GM21786 (cell line): ENCODE data around the gene FBLN7.

Experiments used
- ATAC-seq: cut with Tn5 transposase; IDR thresholded peaks from one replicate; pipeline ENCODE4 v1.9.1; 2021; ENCODE audit not compliant: unreplicated experiment

Gene FBLN7

DNA sequence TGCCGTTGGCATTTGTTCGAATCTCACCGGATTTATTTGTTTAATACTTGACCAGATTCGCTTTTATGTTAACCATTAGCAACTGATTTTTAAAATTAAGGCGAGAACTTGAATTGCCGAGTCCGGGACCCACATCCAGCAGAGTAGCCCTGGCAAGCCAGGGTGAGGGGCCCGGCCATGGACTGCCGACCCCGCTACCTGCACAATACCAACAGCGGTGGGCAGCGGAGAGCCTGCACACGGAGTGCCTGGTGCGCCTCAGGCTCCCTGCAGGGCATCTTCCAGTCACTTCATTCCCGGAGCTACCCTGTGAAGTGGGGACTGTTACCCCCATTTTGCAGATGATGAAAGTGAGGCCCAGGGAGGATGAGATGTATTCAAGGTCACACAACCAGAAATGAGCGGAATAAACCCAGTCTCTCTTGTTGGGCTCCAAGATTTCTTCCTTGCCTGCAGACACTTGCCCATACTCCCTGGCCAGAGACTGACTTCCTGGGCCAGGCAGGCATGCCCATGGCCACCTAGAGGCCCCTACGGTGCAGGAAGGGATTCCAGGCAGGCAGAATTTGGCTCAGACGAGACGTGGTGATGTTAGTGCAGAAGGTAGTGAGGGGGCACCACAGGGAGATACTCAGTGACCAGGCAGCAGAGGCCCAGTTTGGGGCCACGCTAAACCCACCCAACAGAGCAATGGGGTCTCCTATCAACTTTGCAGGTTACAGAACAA is 2.9 kb downstream of the FBLN7 start:
- no peak for ATAC-seq

DNA sequence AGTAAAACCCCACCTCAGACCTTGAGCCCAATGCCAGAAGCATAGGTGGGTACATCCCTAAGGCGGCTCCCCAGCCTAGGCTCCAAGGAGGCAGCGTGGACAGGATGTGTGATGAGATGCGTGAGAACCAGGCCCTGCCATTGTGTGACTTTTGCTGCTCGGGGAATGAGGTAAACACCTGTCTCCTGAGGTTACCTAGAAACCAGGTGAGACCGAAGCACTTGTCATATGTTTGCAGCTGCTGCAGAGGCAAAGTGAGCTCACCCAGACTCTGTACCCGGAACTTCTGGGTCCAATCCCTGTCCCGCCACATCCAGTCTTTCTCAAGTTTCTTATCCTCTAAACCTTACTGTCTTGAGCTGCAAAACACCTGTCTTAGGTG is 3.4 kb downstream of the FBLN7 start:
- no peak for ATAC-seq

DNA sequence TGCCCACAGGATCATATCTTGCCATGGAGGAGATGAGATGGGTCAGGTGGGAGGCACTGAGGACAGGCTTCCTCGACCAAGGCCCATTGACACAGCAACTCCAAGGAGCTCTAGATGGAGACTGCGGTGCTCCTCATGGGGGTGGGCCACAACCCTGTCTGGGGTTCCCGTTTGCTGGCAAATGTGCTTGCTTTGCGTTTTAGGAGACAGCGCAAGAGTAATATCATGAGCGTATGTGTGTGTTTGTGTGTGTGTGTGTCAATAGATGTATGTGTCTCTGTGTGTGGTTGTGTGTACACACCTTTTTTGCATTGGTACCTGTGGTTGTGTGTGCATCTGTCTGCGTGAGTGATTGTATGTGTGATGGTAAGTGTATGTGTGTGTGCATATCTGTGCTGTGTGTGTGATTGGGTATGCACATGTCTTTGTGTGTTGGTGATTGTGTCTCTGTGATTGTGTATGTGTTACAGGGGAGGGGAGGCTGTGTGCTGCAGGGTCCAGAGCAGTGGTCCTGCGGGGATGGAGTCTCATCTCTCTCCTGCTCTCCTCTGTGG is 4.4 kb downstream of the FBLN7 start:
- no peak for ATAC-seq

DNA sequence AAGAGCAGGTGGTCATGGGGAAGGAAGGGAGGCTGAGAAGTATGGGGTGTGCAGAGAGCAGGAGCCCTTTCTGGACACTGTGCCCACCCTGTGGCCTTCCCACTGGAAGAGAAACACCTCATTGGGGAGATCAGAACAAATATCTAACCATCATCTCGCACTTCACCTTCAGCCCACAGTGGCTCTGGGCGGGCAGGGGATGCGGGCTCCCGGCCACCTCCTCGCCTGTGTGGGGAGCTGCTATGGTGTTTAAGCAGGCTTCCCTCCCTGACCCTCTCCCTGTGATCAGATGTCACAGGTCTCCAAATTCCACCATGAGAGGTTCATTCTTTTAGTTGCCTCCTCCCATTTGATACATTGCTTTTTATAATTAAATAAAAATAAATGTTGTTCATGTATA is 5.0 kb downstream of the FBLN7 start:
- ATAC-seq, result no peak

DNA sequence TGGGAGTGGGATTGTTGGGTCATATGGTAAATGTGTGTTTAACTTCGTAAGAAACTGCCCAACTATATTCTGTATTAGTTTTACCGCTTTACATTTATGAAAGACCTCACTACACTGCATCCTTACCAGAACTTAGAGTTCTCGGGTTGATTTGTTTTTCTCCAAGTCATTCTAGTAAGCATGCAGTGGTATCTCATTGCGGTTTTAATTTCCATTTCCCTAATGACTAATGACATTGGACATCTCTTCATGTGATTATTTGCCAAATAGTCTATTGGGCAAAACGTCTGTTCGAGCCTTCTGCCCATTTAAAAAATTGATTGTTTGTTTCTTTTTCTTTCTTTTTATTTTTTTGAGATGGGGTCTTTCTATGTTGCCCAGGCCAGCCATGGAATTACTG is 6.8 kb downstream of the FBLN7 start:
- ATAC-seq, result no peak

DNA sequence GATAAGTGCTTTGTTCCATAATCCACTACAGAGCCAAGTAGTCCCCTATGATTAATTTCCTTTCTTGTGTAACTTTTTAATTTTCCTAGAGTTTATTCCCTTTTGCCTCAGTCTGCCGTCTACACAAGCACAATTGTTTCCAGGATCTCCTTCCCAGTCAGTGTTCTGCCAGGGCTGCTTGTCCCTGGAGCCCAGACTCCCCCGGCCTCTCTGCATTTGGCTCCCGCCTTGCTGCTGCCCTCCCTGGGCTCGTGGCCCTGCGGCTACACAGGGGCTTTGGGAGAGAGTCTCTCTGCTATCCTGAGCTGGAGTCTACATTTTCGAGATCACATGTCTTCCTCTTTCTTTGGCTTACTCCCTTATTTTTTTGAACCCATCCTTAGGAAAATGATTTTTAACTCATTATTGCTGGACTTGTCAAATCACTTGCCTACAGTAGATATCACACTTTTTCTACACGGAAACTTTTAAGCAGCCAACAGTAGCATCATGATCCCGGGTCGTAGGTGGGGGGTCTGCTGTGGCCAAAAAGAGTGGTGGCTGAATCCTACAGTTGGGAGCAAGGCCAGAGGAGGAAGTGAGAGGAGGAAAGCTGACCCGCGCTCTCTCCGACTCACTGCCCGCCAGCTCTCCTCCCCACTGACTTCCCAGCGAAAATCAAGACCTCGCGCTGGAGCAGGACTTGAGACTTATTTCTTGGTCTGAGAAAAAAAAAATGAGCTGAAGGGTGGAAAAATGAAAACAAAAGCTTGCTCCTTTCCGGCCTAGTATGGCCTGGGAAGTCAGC is 9.4 kb downstream of the FBLN7 start:
- no peak for ATAC-seq

DNA sequence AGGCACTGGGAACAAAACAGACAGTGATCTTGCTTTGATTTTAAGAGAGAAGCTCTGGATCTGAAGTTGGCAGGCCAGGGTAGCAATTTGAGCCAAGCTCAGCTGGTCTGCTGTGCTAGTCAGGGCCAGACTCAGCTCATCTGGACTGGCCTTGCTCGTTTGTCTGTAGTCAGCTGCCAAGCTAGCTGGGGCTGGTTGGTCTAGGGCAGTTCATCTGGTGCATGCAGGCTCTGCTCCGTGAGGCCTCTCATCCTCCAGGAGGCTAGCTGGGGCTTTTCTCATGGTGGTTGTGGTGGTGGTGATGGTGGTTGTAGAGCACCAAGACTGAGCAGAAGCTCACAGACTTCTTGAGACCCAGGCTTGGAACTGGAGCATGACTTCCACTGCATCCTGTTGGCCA is 10.3 kb downstream of the FBLN7 start:
- ATAC-seq, result no peak

DNA sequence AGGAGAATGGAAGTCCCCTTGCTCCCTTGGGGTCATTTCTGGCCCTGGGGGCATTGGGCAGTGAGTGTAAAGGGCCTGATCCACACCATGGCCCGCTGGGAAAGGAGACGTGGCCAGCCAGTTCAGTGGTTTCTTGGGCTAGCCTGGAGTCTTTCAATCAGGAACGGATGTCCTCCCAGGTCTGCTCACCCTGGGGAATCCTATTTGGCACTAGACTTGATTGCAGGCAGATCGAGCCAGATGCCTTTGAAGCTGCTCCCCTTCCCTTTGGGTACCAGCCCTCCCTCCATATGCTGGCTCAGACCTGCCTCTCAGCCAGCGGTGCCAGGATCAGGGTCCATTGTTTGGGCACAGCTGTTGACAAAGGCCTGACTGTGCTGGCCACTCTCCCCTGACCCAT is 11.0 kb downstream of the FBLN7 start:
- ATAC-seq, result no peak

DNA sequence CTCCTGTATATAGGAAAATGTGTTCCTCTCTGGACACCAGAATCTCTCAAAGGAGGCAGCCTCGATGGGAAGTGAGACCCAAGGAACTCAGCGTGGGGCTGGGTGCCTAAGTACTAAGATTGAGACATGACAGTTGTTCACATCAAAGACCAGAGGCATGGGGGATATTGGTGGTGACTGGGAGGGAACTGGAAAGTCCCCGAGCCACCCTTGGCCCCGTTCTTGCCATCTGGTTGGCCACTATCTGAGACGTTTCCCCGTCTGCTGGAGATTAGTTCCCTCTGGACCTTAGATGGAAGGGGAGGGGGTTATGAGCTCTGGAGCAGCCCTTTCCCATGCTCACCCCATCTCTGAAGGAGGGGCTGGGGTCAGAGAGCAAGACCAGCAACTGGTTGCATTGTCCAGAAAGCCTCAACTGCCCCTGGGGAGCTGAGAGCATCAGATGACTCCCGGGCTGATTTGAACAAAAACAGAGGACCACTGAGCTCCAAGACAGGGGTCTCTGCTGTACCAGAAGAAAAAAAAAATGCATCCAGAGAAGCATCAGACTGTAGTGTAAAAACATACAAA is 11.8 kb downstream of the FBLN7 start:
- ATAC-seq, result no peak

DNA sequence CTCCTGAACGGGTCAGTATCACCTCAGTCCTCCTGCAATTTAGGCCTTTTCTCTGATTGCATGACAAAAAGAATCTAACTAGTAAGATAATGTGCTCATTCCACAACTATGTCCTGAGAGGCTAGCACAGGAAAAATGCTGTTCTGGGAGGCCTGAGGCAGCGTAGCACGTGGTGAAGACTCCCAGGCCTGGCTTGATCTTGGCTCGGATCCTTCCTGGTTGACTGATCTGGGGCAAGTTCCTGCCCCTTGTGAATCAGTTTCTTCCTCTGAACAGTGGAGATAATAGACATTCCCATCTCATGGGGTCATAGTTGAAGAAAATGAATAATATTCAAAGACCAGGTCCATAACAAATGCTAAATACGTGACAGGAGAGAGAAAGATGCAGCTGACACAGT is 12.3 kb downstream of the FBLN7 start:
- no peak for ATAC-seq

DNA sequence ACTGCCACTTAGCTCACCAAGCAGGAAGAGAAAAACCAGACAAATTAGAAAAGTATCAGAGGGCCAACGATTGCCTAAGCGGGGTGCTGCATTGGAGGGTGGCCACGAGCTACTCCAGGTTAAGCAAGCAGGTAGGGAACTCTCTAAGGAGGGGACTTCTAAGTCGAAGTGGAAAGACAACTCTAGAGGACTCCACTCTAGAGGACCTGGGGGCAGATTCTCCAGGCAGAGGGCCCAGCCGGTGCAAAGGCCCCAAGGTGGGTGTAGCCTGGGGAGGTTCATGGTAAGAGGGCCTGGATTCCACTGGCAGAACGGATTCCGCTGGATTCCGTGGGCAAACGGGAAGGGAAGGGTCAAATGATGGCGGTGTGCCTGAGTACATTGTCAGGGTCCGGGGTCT is 12.7 kb downstream of the FBLN7 start:
- ATAC-seq, result no peak

DNA sequence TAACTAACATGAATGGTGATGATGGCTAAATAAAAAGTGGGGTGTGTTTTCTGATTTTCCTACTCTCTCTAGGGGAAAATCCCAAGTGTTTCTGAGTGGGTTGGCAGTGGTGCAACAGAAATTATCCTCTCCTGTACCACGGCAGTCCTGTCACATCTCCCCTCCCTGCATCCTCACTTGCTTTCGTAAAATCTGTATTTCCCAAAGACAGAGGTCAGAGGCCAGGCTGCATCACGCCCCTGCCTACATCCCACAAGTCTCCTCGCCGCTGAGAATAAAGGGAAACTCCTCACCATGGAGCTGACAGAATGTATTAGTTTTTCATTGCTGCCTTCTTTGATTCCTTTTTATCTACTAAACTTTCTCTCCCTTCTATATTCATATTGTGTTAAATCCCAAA is 13.1 kb downstream of the FBLN7 start:
- ATAC-seq, result no peak

DNA sequence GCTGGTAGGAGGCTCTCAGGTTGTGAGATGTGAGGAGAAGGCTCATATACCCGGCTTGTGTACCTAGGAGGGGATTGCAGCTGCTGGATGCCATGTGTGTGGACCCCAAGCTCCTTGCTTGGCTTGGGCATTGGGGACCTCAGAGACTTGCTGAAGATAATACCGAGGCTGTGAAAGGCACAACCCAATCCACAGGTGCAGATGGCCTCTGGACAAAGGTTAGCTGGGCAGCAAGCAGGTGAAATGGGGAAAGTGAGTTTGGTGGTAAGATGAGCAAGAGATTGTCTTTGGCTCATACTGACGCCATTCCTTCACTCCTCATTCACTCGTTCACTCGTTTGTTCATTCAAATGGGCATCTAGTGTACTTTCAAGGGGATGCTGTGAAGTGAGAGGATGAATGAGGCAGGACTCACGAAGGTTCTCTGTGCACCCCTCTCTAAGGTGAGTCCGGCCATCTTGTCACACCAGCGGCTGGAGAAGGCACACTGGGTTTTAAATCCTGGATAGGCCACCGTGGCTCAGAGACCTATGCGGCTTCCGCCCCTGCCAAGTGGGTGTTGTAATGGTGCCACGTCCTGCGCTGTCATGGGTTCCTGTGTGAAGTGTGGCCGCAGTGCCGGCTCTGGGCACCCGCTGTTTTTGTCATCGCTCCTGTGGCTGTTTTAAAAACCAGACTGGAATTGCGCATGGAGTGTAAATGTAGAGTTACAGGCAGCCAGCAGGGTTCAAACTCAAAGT is 13.7 kb downstream of the FBLN7 start:
- no peak for ATAC-seq

DNA sequence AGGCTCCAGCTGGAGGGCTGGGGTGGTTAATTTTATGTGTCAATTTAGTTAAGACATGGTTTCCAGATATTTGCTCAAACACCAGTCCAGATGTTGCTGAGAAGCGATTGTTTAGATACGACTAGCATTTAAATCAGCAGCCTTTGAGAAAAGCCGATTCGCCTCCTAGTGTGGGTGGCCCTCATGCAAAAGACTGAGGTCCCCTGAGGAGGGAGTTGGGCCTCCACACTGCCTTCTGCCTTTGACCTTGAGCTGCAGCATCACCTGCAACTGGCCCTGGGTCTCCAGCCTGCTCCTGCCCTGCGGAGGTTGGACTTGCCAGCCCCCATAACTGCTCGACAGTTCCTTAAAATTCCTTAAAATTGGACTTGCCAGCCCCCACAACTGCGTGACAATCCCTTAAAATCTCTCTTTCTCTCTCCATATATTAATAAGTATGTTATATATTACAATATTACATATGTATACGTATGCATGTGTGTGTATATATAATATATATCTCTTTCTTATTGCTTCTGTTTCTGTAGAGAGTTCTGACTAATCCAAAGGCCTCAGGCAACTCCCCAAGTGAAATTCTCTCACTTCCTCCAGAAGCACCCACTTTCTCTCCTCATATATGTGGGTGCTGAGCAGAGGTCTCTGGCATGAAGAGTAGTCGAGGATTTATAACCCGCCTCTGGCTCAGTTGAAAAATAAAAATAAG is 14.4 kb downstream of the FBLN7 start:
- no peak for ATAC-seq

DNA sequence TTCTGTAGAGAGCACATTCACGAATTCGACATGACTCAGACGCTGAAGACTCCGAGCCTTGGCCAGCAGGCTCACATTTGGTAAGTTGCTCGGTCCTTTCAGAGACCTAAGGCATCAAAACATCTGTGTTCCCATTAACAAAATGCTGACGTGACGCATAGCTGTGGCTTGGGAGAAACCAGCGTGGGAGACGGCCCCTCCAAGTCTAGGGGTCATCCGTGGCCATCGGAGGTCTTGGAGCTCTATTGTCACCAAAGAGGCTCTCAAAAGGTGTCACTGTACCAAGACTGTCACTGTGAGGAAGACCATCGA is 14.9 kb downstream of the FBLN7 start:
- ATAC-seq, result no peak

DNA sequence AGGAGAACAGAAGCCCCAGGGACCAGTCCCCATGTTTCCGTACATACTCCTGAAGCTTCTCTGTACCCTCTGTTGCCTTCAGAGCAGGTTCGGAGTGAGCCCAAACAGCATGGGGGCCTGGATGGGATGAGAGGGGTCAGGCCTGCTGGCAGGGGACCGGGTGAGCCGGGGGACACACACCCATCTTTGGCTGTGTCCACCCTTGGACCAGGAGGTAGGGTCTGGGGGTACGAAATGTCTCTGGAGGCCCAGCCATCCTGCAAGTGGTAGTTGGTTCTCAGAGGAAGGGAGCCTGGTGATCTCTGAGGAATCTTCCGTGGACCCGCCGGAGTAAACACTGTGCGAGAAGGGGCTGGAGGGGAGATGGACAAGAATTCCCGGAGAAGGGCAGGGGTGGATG is 15.3 kb downstream of the FBLN7 start:
- ATAC-seq, result no peak

DNA sequence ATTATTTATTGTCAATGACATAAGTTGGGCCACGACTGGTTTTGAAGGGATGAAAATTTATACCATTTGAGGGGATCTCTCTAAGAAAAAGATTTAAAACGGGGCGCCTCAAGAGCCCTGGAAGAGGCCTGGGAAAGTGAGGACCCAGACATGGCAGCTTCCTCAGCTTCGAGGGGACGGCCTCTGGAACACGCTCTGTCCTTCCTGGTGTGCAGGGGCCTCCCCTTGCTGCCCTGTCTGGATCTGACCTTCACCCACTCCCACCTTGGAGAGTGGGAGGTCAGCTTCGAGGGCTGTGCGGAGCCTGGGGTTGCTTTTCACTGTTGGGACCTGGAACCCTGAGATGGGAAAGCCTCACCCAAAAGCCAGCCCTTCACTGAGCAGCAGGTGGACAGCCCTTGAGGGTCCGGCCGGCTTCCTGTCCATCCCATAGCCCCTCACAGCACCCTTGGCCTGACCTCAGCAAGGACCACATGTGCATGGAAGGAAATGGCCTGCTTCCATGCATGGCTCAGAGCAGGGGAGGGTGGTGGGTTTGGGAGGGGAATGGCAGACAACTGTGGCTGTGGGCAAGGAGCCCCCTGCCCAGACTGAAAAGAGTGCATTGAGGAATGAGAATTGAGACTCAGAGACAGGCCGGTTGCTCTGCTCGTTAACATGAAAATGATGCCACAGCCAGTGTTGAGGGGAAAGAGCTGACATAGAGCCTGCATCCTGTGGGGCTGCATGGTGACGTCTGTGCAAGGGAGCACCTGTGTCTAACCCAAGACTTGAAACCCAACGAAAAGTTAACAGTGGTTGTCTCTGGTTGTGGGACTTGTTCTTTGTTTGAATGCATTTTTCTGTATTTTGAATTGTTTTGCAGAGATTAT is 16.3 kb downstream of the FBLN7 start:
- no peak for ATAC-seq

DNA sequence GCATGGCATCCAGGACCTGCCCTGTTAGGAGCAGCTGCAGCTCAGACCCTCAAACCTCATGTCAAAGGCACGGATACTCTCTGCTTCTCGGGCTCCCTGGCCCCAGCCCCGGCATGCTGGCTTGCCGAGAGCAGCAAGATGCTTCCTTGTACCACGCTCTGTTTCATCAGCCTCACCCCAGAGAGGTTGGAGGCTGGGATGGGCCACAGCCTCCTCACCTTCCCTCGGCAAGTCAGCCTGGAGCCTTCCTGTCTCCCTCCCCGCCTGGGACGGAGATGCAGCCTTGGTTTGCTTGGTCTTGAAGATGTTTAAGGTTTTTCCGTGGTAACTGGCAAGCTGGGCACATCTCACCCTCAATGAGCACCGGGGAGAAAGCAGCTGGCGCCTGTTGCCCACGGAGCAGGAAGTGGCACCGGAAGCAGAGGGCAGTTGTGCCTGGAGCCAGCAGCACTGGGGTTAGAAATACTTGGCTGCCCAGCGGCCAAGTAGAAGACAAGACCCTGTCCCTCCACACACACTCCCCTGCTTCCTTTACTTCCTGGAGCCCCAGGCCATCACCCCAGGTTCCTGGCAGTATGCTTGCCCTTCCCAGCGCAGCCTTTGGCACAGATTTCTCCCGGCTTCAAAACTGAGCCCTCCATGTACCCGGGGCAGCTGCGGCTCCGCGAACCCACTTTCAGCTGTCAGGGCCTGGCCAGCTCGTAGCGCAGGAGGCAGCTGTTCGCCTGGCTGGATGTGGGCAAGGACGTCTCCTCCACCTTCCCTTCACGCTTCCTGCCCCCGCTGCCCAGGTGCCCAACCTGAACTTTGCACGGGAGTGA is 17.4 kb downstream of the FBLN7 start:
- no peak for ATAC-seq
